Measurements from ENCODE around the gene UMPS. TPM values are rescaled to one million over a fixed set of nuclear protein-coding genes. Genes with fewer than 3 reads are reported as not detected.

The UMPS gene
- total RNA-seq, 4 donors from 2014 or later = 18.5 to 37.4 (median 25.5) TPM

- WGBS, 2 donors = 83 to 86% methylated on average over 5 of the region's 5 CpGs
- no peak for DNase-seq
- intact Hi-C loops (cut with DNase I) = no loop called here
- Histone ChIP-seq H3K27ac (no peak overlapping the region), H3K9me3 (no peaks in the 10 kb centered on the region), H3K4me1 (no peaks in the 10 kb centered on the region), H3K4me3 (replicated peaks in 1 of 3) (no peak overlapping the region), H3K27me3 (no peaks in the 10 kb centered on the region), H3K36me3 (no peaks in the 10 kb centered on the region)
- TF ChIP-seq POLR2A (IDR thresholded peaks at IDR 0.05) = no peak
- no peak for TF ChIP-seq CTCF (IDR thresholded peaks at IDR 0.05)
Measured at GRCh38 chr3:124694486-124694885, 35.8 kb upstream of the UMPS start.

GRCh38 chr3:124695369-124695768 is 34.9 kb upstream of the UMPS start:
- H3K4me1 ChIP-seq = no peaks in the 10 kb centered on the region
- H3K27ac ChIP-seq = no peak overlapping the region
- no peaks in the 10 kb centered on the region for H3K27me3 ChIP-seq
- H3K4me3 ChIP-seq (replicated peaks in 1 of 3) = no peak overlapping the region
- TF ChIP-seq CTCF (IDR thresholded peaks at IDR 0.05) = no peak
- no peak for TF ChIP-seq POLR2A (IDR thresholded peaks at IDR 0.05)
- DNase-seq = no peak
- WGBS, 2 donors = 92 to 96% methylated on average over 3 of the region's 3 CpGs
- no peaks in the 10 kb centered on the region for H3K9me3 ChIP-seq
- intact Hi-C loops (cut with DNase I) = no loop called here
- H3K36me3 ChIP-seq = no peaks in the 10 kb centered on the region

GRCh38 chr3:124696006-124696405 is 34.2 kb upstream of the UMPS start:
- Histone ChIP-seq H3K27ac (no peak overlapping the region), H3K4me1 (no peaks in the 10 kb centered on the region), H3K27me3 (no peaks in the 10 kb centered on the region), H3K4me3 (replicated peaks in 1 of 3) (no peak overlapping the region), H3K36me3 (no peaks in the 10 kb centered on the region), H3K9me3 (no peaks in the 10 kb centered on the region)
- no peak for TF ChIP-seq CTCF (IDR thresholded peaks at IDR 0.05)
- WGBS, 2 donors = 87 to 91% methylated on average over 4 of the region's 4 CpGs
- intact Hi-C loops (cut with DNase I) = no loop called here
- DNase-seq = no peak

GRCh38 chr3:124697302-124697701 is 33.0 kb upstream of the UMPS start:
- no peaks in the 10 kb centered on the region for H3K36me3 ChIP-seq
- H3K27ac ChIP-seq = no peak overlapping the region
- DNase-seq = no peak
- H3K4me3 ChIP-seq (replicated peaks in 1 of 3) = no peak overlapping the region
- no peaks in the 10 kb centered on the region for H3K27me3 ChIP-seq
- TF ChIP-seq POLR2A (IDR thresholded peaks at IDR 0.05) (no peak), CTCF (IDR thresholded peaks at IDR 0.05) (no peak)
- 93 to 94% methylated on average over 4 of the region's 4 CpGs for WGBS, 2 donors
- H3K4me1 ChIP-seq = no peaks in the 10 kb centered on the region
- intact Hi-C loops (cut with DNase I) = no loop called here
- no peaks in the 10 kb centered on the region for H3K9me3 ChIP-seq

GRCh38 chr3:124698030-124698770 is 32.1 kb upstream of the UMPS start:
- WGBS, 2 donors = 95 to 97% methylated on average over 12 of the region's 12 CpGs
- Histone ChIP-seq H3K36me3 (no peaks in the 10 kb centered on the region), H3K9me3 (no peaks in the 10 kb centered on the region), H3K4me3 (replicated peaks in 1 of 3) (no peak overlapping the region), H3K27me3 (no peaks in the 10 kb centered on the region), H3K27ac (no peak overlapping the region), H3K4me1 (no peaks in the 10 kb centered on the region)
- intact Hi-C loops (cut with DNase I) = no loop called here
- no peak for TF ChIP-seq POLR2A (IDR thresholded peaks at IDR 0.05)
- TF ChIP-seq CTCF (IDR thresholded peaks at IDR 0.05) = no peak
- no peak for DNase-seq
